ENCODE data around the gene TPM2. TPM values are rescaled to one million over a fixed set of nuclear protein-coding genes. Genes with fewer than 3 reads are reported as not detected.

The TPM2 gene
- total RNA-seq, 2 experiments from 2014 or later, result 63.1 to 63.5 TPM

DNA sequence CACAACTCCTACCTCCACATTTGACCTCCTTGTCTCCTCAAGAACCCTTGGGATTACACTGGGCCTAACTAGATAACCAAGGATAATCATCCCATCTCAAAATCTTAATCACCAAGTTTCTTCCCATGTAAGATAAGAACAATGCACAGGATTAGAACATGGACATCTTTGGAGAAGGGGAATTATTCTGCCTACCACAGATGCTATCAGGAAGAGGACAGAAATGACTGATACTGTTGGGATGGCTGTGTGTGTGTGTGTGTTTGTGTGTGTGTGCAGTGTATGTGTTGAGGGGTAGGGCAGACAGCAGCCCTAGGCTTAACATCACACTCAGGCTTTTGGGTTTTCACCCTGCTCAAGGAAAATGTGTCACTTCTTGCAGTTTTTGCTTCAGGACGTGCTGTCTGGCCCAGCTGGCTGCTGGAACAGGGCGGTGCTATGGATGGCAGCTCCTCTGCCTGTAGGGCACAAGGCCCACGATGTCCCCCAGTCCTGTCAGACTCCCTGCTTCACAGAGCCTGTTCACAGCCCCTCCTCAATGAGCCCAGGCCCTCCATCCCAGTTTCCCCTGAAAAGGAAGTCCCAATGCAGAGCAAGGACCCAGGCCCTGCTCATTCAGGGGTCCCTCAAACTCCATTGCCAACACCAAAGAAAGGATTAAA is 8.3 kb downstream of the TPM2 start:
- no peaks in the 10 kb centered on the region for H3K27me3 ChIP-seq (ENCODE audit: control insufficient read depth in 1 of 2, insufficient read depth in 2 of 2, low read length in 2 of 2)
- ChIA-PET CTCF (no interaction called here), POLR2A (interaction anchor here (0.9 kb wide), 1 partner anchor 10 kb away, joined by 3 read pairs; no protein-coding TSS in a partner anchor)
- peaks cover under 1% of the 10 kb centered on the region for H3K4me1 ChIP-seq (ENCODE audit: insufficient read depth, low read length)
- H3K36me3 ChIP-seq (ENCODE audit: insufficient read depth, low read length), result no peaks in the 10 kb centered on the region
- H3K36me3 Mint-ChIP-seq (ENCODE audit: low read depth), result no peaks in the 10 kb centered on the region
- intact Hi-C loops (cut with DNase I, micrococcal nuclease), result no loop called here
- H3K4me3 Mint-ChIP-seq, result no peak overlapping the region
- no peak for ATAC-seq (ENCODE audit: poor library complexity)
- peaks cover 1% of the 10 kb centered on the region for H3K27me3 Mint-ChIP-seq
- H3K27ac Mint-ChIP-seq, result no peak overlapping the region
- TF ChIP-seq, protein P1, sequence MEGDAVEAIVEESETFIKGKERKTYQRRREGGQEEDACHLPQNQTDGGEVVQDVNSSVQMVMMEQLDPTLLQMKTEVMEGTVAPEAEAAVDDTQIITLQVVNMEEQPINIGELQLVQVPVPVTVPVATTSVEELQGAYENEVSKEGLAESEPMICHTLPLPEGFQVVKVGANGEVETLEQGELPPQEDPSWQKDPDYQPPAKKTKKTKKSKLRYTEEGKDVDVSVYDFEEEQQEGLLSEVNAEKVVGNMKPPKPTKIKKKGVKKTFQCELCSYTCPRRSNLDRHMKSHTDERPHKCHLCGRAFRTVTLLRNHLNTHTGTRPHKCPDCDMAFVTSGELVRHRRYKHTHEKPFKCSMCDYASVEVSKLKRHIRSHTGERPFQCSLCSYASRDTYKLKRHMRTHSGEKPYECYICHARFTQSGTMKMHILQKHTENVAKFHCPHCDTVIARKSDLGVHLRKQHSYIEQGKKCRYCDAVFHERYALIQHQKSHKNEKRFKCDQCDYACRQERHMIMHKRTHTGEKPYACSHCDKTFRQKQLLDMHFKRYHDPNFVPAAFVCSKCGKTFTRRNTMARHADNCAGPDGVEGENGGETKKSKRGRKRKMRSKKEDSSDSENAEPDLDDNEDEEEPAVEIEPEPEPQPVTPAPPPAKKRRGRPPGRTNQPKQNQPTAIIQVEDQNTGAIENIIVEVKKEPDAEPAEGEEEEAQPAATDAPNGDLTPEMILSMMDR (IDR thresholded peaks at IDR 0.05), result no peak
- no peak for DNase-seq
- H3K9me3 Mint-ChIP-seq, result no peaks in the 10 kb centered on the region
- H3K27ac ChIP-seq (ENCODE audit: low read depth in 1 of 2, low read length in 2 of 2), result no peak overlapping the region
- no peak overlapping the region for H3K4me3 ChIP-seq (ENCODE audit: low read length)
- no peaks in the 10 kb centered on the region for H3K9me3 ChIP-seq (ENCODE audit: control insufficient read depth in 1 of 2, insufficient read depth in 1 of 2, low read length in 2 of 2)
- H3K4me1 Mint-ChIP-seq (ENCODE audit: low read depth), result peaks cover 2% of the 10 kb centered on the region

DNA sequence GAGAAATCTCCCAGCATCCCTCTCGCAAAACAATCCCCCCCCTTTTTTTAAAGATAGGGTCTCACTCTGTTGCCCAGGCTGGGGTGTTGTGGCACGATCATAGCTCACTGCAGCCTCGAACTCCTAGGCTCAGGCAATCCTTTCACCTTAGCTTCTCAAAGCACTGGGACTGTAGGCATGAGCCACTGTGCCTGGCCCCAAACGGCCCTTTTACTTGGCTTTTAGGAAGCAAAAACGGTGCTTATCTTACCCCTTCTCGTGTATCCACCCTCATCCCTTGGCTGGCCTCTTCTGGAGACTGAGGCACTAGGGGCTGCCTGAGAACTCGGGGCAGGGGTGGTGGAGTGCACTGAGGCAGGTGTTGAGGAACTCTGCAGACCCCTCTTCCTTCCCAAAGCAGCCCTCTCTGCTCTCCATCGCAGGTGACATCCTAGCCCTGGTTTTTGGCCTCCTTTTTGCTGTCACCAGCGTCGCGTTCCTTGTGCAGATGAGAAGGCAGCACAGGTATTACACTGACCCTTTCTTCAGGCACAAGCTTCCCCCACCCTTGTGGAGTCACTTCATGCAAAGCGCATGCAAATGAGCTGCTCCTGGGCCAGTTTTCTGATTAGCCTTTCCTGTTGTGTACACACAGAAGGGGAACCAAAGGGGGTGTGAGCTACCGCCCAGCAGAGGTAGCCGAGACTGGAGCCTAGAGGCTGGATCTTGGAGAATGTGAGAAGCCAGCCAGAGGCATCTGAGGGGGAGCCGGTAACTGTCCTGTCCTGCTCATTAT is 9.2 kb downstream of the TPM2 start:
- ATAC-seq (ENCODE audit: poor library complexity), result no peak
- no peaks in the 10 kb centered on the region for H3K9me3 Mint-ChIP-seq
- peaks cover 7% of the 10 kb centered on the region for H3K4me1 Mint-ChIP-seq (ENCODE audit: low read depth)
- TF ChIP-seq, protein P1 (IDR thresholded peaks at IDR 0.05), result no peak
- H3K4me3 Mint-ChIP-seq, result no peak overlapping the region
- H3K36me3 Mint-ChIP-seq (ENCODE audit: low read depth), result no peaks in the 10 kb centered on the region
- Histone ChIP-seq H3K4me1 (ENCODE audit: insufficient read depth, low read length) (peaks cover 10% of the 10 kb centered on the region), H3K36me3 (ENCODE audit: insufficient read depth, low read length) (no peaks in the 10 kb centered on the region), H3K27ac (ENCODE audit: low read depth in 1 of 2, low read length in 2 of 2) (no peak overlapping the region), H3K9me3 (ENCODE audit: control insufficient read depth in 1 of 2, insufficient read depth in 1 of 2, low read length in 2 of 2) (no peaks in the 10 kb centered on the region), H3K27me3 (ENCODE audit: control insufficient read depth in 1 of 2, insufficient read depth in 2 of 2, low read length in 2 of 2) (peaks cover 0 to 2% of the 10 kb centered on the region in 2 experiments), H3K4me3 (ENCODE audit: low read length) (no peak overlapping the region)
- DNase-seq, result no peak
- intact Hi-C loops (cut with DNase I, micrococcal nuclease), result no loop called here
- ChIA-PET POLR2A (interaction anchor here (0.9 to 1.4 kb wide), 2 partner anchors 11 to 17 kb away, joined by 3 read pairs; no protein-coding TSS in a partner anchor), CTCF (no interaction called here)
- peaks cover 5% of the 10 kb centered on the region for H3K27me3 Mint-ChIP-seq
- H3K27ac Mint-ChIP-seq, result no peak overlapping the region

DNA sequence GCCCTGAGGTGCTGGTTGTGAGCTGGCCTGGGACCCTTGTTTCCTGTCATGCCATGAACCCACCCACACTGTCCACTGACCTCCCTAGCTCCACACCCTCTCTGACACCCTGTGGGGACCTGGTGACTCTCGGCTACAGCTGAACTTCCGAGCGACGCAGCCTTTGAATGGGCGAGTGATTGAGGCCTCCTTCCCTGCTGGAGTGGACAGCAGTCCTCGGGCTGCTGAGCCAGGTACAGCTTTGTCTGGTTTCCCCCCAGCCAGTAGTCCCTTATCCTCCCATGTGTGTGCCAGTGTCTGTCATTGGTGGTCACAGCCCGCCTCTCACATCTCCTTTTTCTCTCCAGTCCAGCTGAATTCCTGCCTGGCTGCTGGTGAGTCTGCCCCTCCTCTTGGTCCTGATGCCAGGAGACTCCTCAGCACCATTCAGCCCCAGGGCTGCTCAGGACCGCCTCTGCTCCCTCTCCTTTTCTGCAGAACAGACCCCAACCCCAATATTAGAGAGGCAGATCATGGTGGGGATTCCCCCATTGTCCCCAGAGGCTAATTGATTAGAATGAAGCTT is 9.9 kb downstream of the TPM2 start:
- no peak overlapping the region for H3K27ac Mint-ChIP-seq

More for the DNA sequence above, 9.9 kb downstream of the TPM2 start:
- intact Hi-C loops (cut with DNase I, micrococcal nuclease), result no loop called here
- peaks cover 6% of the 10 kb centered on the region for H3K27me3 Mint-ChIP-seq
- H3K4me1 Mint-ChIP-seq (ENCODE audit: low read depth), result peaks cover 11% of the 10 kb centered on the region
- H3K36me3 Mint-ChIP-seq (ENCODE audit: low read depth), result no peaks in the 10 kb centered on the region
- DNase-seq (no peak), ATAC-seq (ENCODE audit: poor library complexity) (no peak)
- Histone ChIP-seq H3K27ac (ENCODE audit: low read depth in 1 of 2, low read length in 2 of 2) (no peak overlapping the region), H3K36me3 (ENCODE audit: insufficient read depth, low read length) (no peaks in the 10 kb centered on the region), H3K27me3 (ENCODE audit: control insufficient read depth in 1 of 2, insufficient read depth in 2 of 2, low read length in 2 of 2) (peaks cover 0 to 6% of the 10 kb centered on the region in 2 experiments), H3K4me3 (ENCODE audit: low read length) (no peak overlapping the region), H3K4me1 (ENCODE audit: insufficient read depth, low read length) (peaks cover 15% of the 10 kb centered on the region), H3K9me3 (ENCODE audit: control insufficient read depth in 1 of 2, insufficient read depth in 1 of 2, low read length in 2 of 2) (no peaks in the 10 kb centered on the region)
- no peak overlapping the region for H3K4me3 Mint-ChIP-seq
- CTCF ChIA-PET, result no interaction called here
- H3K9me3 Mint-ChIP-seq, result no peaks in the 10 kb centered on the region
- POLR2A ChIA-PET, result interaction anchor here (1.4 kb wide), 1 partner anchor 16 kb away, joined by 3 read pairs; no protein-coding TSS in a partner anchor
- TF ChIP-seq, protein P1 (IDR thresholded peaks at IDR 0.05), result no peak
